ENCODE results near the gene RTN4R. TPM values are rescaled to one million over a fixed set of nuclear protein-coding genes. Genes with fewer than 3 reads are reported as not detected.

The RTN4R gene
- total RNA-seq, 1 experiment from 2014 or later: 16.3 TPM

DNA sequence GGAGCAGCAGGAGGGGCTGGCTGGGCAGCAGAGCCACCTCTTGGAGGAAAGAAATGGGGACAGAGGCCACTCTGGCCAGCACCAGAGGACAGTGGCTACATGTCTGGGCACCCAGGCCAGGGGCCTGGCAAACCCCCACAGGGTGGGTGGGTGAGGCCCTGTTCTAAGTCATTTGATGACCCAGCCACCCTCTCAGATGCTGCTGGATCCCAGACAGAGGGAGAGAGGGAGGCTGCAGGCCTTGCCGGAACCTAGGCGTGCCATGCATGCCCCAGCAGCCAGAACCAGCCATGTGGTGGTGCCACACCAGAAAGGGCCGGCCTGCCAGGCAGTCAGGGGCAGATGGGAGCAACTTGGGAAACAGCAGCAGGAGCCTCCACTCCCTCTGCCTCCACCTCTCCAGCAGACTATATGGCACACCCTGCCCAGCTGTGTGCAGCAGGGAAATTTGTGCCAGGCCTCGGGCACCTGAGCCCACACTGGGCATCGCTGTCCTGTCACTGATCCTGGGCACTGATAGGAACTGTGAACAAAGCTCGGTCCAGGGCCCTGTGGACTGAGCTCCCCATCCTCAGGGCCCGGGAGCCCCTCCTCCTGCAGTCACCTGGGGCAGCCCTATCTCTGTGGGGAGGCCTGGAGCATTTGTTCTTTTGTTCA, 45.2 kb downstream of the RTN4R start:
- intact Hi-C loops (cut with micrococcal nuclease; ENCODE audit: unreplicated experiment): no loop called here
- Histone ChIP-seq H3K9me3 (ENCODE audit: control insufficient read depth, insufficient read depth, low read depth, low read length) (no peaks in the 10 kb centered on the region), H3K27me3 (ENCODE audit: control insufficient read depth, insufficient read depth, low read length) (no peaks in the 10 kb centered on the region), H3K4me1 (ENCODE audit: control insufficient read depth, insufficient read depth, low read length) (no peaks in the 10 kb centered on the region), H3K36me3 (ENCODE audit: control insufficient read depth, insufficient read depth, low read length) (no peaks in the 10 kb centered on the region), H3K4me3 (ENCODE audit: low read depth in 2 of 2, low read length in 2 of 2) (no peak overlapping the region), H3K27ac (ENCODE audit: low read length) (no peak overlapping the region)
- BruUV-seq (replicated peaks): no TSS peak
- in situ Hi-C loops (cut with HindIII; ENCODE audit: low pct_unique_long_range_greater_than_20kb, low sequenced_read_pairs): no loop called here
- ATAC-seq (no peak), DNase-seq (ENCODE audit: low read depth, low spot score) (no peak)
- TF ChIP-seq POLR2AphosphoS5 (IDR thresholded peaks at IDR 0.05; ENCODE audit: low read depth, low read length) (no peak), SIN3A (IDR thresholded peaks at IDR 0.05; ENCODE audit: borderline replicate concordance, insufficient read depth, low read depth, low read length) (no peak), TCF7L2 (IDR thresholded peaks at IDR 0.05; ENCODE audit: low read depth, low read length) (no peak)
- TF ChIP-seq, protein P1, sequence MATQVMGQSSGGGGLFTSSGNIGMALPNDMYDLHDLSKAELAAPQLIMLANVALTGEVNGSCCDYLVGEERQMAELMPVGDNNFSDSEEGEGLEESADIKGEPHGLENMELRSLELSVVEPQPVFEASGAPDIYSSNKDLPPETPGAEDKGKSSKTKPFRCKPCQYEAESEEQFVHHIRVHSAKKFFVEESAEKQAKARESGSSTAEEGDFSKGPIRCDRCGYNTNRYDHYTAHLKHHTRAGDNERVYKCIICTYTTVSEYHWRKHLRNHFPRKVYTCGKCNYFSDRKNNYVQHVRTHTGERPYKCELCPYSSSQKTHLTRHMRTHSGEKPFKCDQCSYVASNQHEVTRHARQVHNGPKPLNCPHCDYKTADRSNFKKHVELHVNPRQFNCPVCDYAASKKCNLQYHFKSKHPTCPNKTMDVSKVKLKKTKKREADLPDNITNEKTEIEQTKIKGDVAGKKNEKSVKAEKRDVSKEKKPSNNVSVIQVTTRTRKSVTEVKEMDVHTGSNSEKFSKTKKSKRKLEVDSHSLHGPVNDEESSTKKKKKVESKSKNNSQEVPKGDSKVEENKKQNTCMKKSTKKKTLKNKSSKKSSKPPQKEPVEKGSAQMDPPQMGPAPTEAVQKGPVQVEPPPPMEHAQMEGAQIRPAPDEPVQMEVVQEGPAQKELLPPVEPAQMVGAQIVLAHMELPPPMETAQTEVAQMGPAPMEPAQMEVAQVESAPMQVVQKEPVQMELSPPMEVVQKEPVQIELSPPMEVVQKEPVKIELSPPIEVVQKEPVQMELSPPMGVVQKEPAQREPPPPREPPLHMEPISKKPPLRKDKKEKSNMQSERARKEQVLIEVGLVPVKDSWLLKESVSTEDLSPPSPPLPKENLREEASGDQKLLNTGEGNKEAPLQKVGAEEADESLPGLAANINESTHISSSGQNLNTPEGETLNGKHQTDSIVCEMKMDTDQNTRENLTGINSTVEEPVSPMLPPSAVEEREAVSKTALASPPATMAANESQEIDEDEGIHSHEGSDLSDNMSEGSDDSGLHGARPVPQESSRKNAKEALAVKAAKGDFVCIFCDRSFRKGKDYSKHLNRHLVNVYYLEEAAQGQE (IDR thresholded peaks at IDR 0.05; ENCODE audit: insufficient read depth in 1 of 2, low read depth in 2 of 2, low read length in 1 of 2): no peak
- TF ChIP-seq, protein P2, sequence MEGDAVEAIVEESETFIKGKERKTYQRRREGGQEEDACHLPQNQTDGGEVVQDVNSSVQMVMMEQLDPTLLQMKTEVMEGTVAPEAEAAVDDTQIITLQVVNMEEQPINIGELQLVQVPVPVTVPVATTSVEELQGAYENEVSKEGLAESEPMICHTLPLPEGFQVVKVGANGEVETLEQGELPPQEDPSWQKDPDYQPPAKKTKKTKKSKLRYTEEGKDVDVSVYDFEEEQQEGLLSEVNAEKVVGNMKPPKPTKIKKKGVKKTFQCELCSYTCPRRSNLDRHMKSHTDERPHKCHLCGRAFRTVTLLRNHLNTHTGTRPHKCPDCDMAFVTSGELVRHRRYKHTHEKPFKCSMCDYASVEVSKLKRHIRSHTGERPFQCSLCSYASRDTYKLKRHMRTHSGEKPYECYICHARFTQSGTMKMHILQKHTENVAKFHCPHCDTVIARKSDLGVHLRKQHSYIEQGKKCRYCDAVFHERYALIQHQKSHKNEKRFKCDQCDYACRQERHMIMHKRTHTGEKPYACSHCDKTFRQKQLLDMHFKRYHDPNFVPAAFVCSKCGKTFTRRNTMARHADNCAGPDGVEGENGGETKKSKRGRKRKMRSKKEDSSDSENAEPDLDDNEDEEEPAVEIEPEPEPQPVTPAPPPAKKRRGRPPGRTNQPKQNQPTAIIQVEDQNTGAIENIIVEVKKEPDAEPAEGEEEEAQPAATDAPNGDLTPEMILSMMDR (IDR thresholded peaks at IDR 0.05): no peak
- ChIA-PET POLR2A (no interaction called here), CTCF (no interaction called here)

DNA sequence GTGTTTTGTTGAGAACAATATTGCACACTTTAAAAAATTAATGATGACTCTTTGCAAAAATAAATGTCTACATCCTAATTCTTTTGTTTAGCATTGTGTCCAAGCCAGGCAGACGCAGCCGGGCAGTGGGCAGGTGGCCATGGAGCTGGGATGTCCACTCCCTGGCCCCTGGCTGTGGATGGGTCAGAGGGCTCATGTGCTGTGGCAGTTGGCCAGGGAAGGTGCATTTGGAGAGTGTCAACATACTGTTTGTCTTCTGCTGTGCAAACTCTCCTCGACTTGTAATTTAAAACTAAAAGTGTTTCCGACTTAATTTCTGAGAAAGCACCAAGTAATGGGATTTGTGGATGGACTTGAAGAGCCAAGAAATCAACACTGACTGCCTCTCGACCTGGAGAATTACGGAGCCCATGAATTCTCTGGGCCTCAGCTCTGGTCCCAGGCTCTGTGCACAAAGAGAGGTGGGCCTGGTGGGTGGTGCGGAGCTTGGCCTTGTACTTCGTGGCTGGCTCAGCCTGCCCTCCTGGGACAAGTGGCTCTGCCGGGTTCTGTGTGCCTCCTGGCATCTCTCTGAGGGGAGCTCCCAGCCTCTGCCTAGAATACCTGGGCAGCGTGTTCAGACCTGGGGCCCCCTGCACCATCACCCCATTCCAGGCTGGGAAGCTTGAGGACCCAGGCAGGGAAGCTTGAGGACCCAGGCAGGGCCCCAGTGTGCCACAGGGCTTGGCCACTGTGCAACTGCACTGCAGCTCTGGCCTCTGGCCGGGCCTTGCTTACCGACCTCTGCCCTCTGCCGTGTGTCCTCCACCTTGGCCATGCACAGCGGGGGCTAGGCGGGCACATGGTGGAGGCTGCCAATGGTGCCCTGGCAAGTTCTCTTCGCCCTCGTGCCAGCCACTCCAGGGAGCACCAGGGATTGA, 46.4 kb downstream of the RTN4R start:
- intact Hi-C loops (cut with micrococcal nuclease; ENCODE audit: unreplicated experiment): no loop called here
- no peak for ATAC-seq
- in situ Hi-C loops (cut with HindIII; ENCODE audit: low pct_unique_long_range_greater_than_20kb, low sequenced_read_pairs): no loop called here
- POLR2A ChIA-PET: no interaction called here
- TF ChIP-seq, protein P2 (IDR thresholded peaks at IDR 0.05): no peak
- no peak for TF ChIP-seq POLR2AphosphoS5 (IDR thresholded peaks at IDR 0.05; ENCODE audit: low read depth, low read length)
- TF ChIP-seq, protein P1 (IDR thresholded peaks at IDR 0.05; ENCODE audit: insufficient read depth in 1 of 2, low read depth in 2 of 2, low read length in 1 of 2): no peak
- no peak for TF ChIP-seq SIN3A (IDR thresholded peaks at IDR 0.05; ENCODE audit: borderline replicate concordance, insufficient read depth, low read depth, low read length)
- no peak for TF ChIP-seq TCF7L2 (IDR thresholded peaks at IDR 0.05; ENCODE audit: low read depth, low read length)
- CTCF ChIA-PET: no interaction called here
- no peak for DNase-seq (ENCODE audit: low read depth, low spot score)
- H3K4me1 ChIP-seq (ENCODE audit: control insufficient read depth, insufficient read depth, low read length): no peaks in the 10 kb centered on the region
- no peaks in the 10 kb centered on the region for H3K9me3 ChIP-seq (ENCODE audit: control insufficient read depth, insufficient read depth, low read depth, low read length)
- H3K4me3 ChIP-seq (ENCODE audit: low read depth in 2 of 2, low read length in 2 of 2): no peak overlapping the region
- no peaks in the 10 kb centered on the region for H3K36me3 ChIP-seq (ENCODE audit: control insufficient read depth, insufficient read depth, low read length)
- H3K27me3 ChIP-seq (ENCODE audit: control insufficient read depth, insufficient read depth, low read length): no peaks in the 10 kb centered on the region
- no TSS peak for BruUV-seq (replicated peaks)
- no peak overlapping the region for H3K27ac ChIP-seq (ENCODE audit: low read length)

All from Panc1 (cell line).